Measurements from ENCODE around the gene HCST.
"Not testable (repeated sequence)": the region's sequence is repeated elsewhere in the genome, so short reads cannot be mapped to it uniquely, and the experiment has no call there.

Gene HCST

GRCh38 chr19:35863018-35863417, 39.3 kb upstream of the HCST start:
- TF ChIP-seq ZFP30 (CRISPR knock-in tag; IDR thresholded peaks at IDR 0.05) (no peak), TOX (CRISPR knock-in tag; IDR thresholded peaks at IDR 0.05; ENCODE audit: borderline replicate concordance) (no peak)
- ATAC-seq: no peak

- peak; percentile 65 for ATAC-seq
- TF ChIP-seq PPARA (CRISPR knock-in tag; IDR thresholded peaks at IDR 0.05; ENCODE audit: borderline replicate concordance): no peak
- TF ChIP-seq TCF4 (CRISPR knock-in tag; IDR thresholded peaks at IDR 0.05; ENCODE audit: borderline replicate concordance): no peak
- no peak for TF ChIP-seq ZNF8 (CRISPR knock-in tag; IDR thresholded peaks at IDR 0.05)
- no peak for TF ChIP-seq TOX (CRISPR knock-in tag; IDR thresholded peaks at IDR 0.05; ENCODE audit: borderline replicate concordance)
- TF ChIP-seq TSHZ2 (CRISPR knock-in tag; IDR thresholded peaks at IDR 0.05): no peak
- no peak for TF ChIP-seq ZFP3 (CRISPR knock-in tag; IDR thresholded peaks at IDR 0.05)
- no peak for TF ChIP-seq ZNF565 (CRISPR knock-in tag; conservative IDR thresholded peaks at IDR 0.05; ENCODE audit: low read depth)
Measured at GRCh38 chr19:35868172-35868822, 34.0 kb upstream of the HCST start, which contains the start of gene APLP1. Gene APLP1 (plus strand): TSS chr19:35868574. CDS start chr19:35868637, 63 bp downstream.

- TF ChIP-seq ZNF70 (CRISPR knock-in tag; IDR thresholded peaks at IDR 0.05) (no peak), ZNF565 (CRISPR knock-in tag; conservative IDR thresholded peaks at IDR 0.05; ENCODE audit: low read depth) (no peak), ZC3H10 (CRISPR knock-in tag; IDR thresholded peaks at IDR 0.05) (no peak), ZNF8 (CRISPR knock-in tag; IDR thresholded peaks at IDR 0.05) (no peak), SNAI2 (CRISPR knock-in tag; IDR thresholded peaks at IDR 0.05) (no peak), TSHZ2 (CRISPR knock-in tag; IDR thresholded peaks at IDR 0.05) (no peak)
Measured at GRCh38 chr19:35868823-35869326, 33.5 kb upstream of the HCST start.

GRCh38 chr19:35869327-35870123, 32.8 kb upstream of the HCST start:
- ATAC-seq: peak; percentile 91
- TF ChIP-seq TOX (CRISPR knock-in tag; IDR thresholded peaks at IDR 0.05; ENCODE audit: borderline replicate concordance) (no peak), ZNF70 (CRISPR knock-in tag; IDR thresholded peaks at IDR 0.05) (peak; percentile 85)

More at GRCh38 chr19:35868823-35869326, 33.5 kb upstream of the HCST start:
- peak; percentile 45 for ATAC-seq

- ATAC-seq: not testable (repeated sequence)
Measured at GRCh38 chr19:35870124-35870736, 32.1 kb upstream of the HCST start.

- no peak for TF ChIP-seq TOX (CRISPR knock-in tag; IDR thresholded peaks at IDR 0.05; ENCODE audit: borderline replicate concordance)
- TF ChIP-seq OSR1 (CRISPR knock-in tag; IDR thresholded peaks at IDR 0.05): no peak
- ATAC-seq: no peak
Measured at GRCh38 chr19:35870798-35871197, 31.5 kb upstream of the HCST start.

- no peak for ATAC-seq
- no peak for TF ChIP-seq ZC3H10 (CRISPR knock-in tag; IDR thresholded peaks at IDR 0.05)
- no peak for TF ChIP-seq BACH2 (CRISPR knock-in tag; IDR thresholded peaks at IDR 0.05; ENCODE audit: borderline replicate concordance)
- TF ChIP-seq CREB5 (CRISPR knock-in tag; IDR thresholded peaks at IDR 0.05; ENCODE audit: low read depth): no peak
- TF ChIP-seq RARB (CRISPR knock-in tag; IDR thresholded peaks at IDR 0.05): no peak
- no peak for TF ChIP-seq TSHZ2 (CRISPR knock-in tag; IDR thresholded peaks at IDR 0.05)
- no peak for TF ChIP-seq ZNF70 (CRISPR knock-in tag; IDR thresholded peaks at IDR 0.05)
- TF ChIP-seq ZNF8 (CRISPR knock-in tag; IDR thresholded peaks at IDR 0.05): no peak
Measured at GRCh38 chr19:35871611-35872010, 30.7 kb upstream of the HCST start.
